ENCODE results near the gene DLG1.

DLG1 gene

DNA sequence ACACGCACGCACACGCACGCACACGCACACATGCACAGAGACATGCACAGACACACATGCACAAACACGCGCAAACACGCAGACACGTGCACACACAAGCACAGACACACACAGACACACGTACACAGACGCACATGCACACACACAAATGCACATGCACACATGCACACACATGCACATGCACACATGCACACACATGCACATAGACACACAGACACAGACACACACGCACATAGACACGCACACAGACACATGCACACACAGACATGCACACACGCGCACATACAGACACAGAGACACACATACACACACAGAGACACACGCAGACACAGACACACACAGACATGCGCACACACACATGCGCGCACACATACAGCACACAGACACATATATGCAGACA, 303.4 kb downstream of the DLG1 start:
- TF ChIP-seq TAF1 (IDR thresholded peaks at IDR 0.05; ENCODE audit: low read depth) (no peak), NFIC (IDR thresholded peaks at IDR 0.05) (no peak), EP300 (IDR thresholded peaks at IDR 0.05; ENCODE audit: borderline replicate concordance) (no peak), FOXM1 (IDR thresholded peaks at IDR 0.05; ENCODE audit: borderline replicate concordance, low read depth) (no peak), RAD21 (IDR thresholded peaks at IDR 0.05; ENCODE audit: low read depth) (no peak), CEBPB (IDR thresholded peaks at IDR 0.05) (no peak), YY1 (IDR thresholded peaks at IDR 0.05; ENCODE audit: low read depth) (no peak), TCF12 (IDR thresholded peaks at IDR 0.05; ENCODE audit: low read depth) (no peak), ZBTB7A (IDR thresholded peaks at IDR 0.05; ENCODE audit: low read depth) (no peak), TEAD4 (IDR thresholded peaks at IDR 0.05) (no peak), EGR1 (IDR thresholded peaks at IDR 0.05) (no peak), CREB1 (IDR thresholded peaks at IDR 0.05; ENCODE audit: low read depth) (no peak)
- TF ChIP-seq, protein P1, sequence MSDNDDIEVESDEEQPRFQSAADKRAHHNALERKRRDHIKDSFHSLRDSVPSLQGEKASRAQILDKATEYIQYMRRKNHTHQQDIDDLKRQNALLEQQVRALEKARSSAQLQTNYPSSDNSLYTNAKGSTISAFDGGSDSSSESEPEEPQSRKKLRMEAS (IDR thresholded peaks at IDR 0.05) = no peak
- TF ChIP-seq, protein P2, sequence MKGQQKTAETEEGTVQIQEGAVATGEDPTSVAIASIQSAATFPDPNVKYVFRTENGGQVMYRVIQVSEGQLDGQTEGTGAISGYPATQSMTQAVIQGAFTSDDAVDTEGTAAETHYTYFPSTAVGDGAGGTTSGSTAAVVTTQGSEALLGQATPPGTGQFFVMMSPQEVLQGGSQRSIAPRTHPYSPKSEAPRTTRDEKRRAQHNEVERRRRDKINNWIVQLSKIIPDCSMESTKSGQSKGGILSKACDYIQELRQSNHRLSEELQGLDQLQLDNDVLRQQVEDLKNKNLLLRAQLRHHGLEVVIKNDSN (IDR thresholded peaks at IDR 0.05) = no peak
- TF ChIP-seq, protein P3, sequence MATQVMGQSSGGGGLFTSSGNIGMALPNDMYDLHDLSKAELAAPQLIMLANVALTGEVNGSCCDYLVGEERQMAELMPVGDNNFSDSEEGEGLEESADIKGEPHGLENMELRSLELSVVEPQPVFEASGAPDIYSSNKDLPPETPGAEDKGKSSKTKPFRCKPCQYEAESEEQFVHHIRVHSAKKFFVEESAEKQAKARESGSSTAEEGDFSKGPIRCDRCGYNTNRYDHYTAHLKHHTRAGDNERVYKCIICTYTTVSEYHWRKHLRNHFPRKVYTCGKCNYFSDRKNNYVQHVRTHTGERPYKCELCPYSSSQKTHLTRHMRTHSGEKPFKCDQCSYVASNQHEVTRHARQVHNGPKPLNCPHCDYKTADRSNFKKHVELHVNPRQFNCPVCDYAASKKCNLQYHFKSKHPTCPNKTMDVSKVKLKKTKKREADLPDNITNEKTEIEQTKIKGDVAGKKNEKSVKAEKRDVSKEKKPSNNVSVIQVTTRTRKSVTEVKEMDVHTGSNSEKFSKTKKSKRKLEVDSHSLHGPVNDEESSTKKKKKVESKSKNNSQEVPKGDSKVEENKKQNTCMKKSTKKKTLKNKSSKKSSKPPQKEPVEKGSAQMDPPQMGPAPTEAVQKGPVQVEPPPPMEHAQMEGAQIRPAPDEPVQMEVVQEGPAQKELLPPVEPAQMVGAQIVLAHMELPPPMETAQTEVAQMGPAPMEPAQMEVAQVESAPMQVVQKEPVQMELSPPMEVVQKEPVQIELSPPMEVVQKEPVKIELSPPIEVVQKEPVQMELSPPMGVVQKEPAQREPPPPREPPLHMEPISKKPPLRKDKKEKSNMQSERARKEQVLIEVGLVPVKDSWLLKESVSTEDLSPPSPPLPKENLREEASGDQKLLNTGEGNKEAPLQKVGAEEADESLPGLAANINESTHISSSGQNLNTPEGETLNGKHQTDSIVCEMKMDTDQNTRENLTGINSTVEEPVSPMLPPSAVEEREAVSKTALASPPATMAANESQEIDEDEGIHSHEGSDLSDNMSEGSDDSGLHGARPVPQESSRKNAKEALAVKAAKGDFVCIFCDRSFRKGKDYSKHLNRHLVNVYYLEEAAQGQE (IDR thresholded peaks at IDR 0.05; ENCODE audit: low read depth) = no peak

DNA sequence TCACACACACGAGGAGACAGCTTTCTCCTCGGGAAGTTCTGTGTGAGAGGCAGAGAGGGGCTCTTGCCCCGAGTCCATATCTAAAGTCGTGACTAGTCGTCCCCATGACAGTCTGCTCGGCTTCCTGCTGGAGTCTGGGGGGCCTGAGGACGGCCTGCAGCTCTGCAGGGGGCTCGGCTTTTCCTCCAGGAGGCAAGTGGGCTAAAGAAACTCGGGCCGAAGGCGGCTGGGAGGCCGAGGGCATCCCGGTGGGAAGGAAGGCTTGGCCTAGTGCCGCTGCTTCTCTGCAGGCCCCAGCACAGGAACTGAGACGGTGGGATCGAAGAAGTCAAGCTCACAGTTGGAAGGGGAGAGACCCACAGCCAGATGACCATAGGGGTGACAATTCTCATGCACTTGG, 304.4 kb downstream of the DLG1 start:
- no peak for TF ChIP-seq FOXM1 (IDR thresholded peaks at IDR 0.05; ENCODE audit: borderline replicate concordance, low read depth)
- no peak for TF ChIP-seq NFIC (IDR thresholded peaks at IDR 0.05)
